SK-N-SH (cell line): ENCODE measurements around the gene HSD11B1. TPM values are rescaled to one million over a fixed set of nuclear protein-coding genes. Genes with fewer than 3 reads are reported as not detected.

Source experiments
- CTCF ChIA-PET: fragments of 300-600, 350-600 bp; formaldehyde crosslinking; extraction: SDS; loops from one replicate; lab custom pipeline; 2021; lab: Yijun Ruan, JAX
- POLR2A ChIA-PET: fragments of 350-600 bp; sonication (Branson Sonifier 250); formaldehyde crosslinking; extraction: SDS; loops from one replicate; lab custom pipeline; 2020; ENCODE audit warnings: antibody characterized with exemption, inconsistent platforms; lab: Yijun Ruan, JAX
- DNase-seq: peaks from one replicate; pipeline ENCODE4 v3.0.0; 2012
- H2AFZ ChIP-seq: fragments of 200-600 bp; sonication (generic); 2 replicates; pipeline ENCODE4 v1.8.1; 2016; ENCODE audit warnings: antibody characterized with exemption, mild to moderate bottlenecking, low read depth
- H3F3A ChIP-seq: fragments of 200-600 bp; sonication (generic); replicated peaks from 2 replicates; pipeline ENCODE3; 2016; ENCODE audit warnings: antibody characterized with exemption, mild to moderate bottlenecking; ENCODE audit not compliant: insufficient read depth
- H3K27ac ChIP-seq, 2 experiments: fragments of 200-500 bp in 1 of 2; fragments of 200-600 bp in 1 of 2; sonication (Bioruptor generic) in 1 of 2; sonication (generic), shearing (Covaris generic) in 1 of 2; 2 replicates each; pipeline versions ENCODE4 v1.5.1 to v1.6.1; 2014 to 2016; ENCODE audit warnings: low read depth in 2 of 2, inconsistent platforms in 1 of 2, low read length in 1 of 2, mild to moderate bottlenecking in 1 of 2, mixed read lengths in 1 of 2
- H3K27me3 ChIP-seq: fragments of 200-600 bp; sonication (generic), shearing (Covaris generic); 2 replicates; pipeline ENCODE4 v1.6.1; 2016; ENCODE audit warnings: mixed run types; ENCODE audit not compliant: insufficient read depth
- H3K36me3 ChIP-seq, 2 experiments: fragments of 200-500 bp in 1 of 2; fragments of 200-600 bp in 1 of 2; sonication (Bioruptor generic) in 1 of 2; sonication (generic) in 1 of 2; replicated peaks in 1 of 2; 2 replicates each; pipeline versions ENCODE3 to v1.5.1; 2014 to 2016; ENCODE audit warnings: low read length in 1 of 2, mild to moderate bottlenecking in 1 of 2; ENCODE audit not compliant: insufficient read depth in 2 of 2, control insufficient read depth in 1 of 2
- H3K4me1 ChIP-seq, 2 experiments: fragments of 200-500 bp in 1 of 2; fragments of 200-600 bp in 1 of 2; sonication (Bioruptor generic) in 1 of 2; sonication (generic), shearing (Covaris generic) in 1 of 2; 2 replicates each; pipeline versions ENCODE4 v1.5.1 to v1.6.1; 2014 to 2016; ENCODE audit warnings: low read depth in 1 of 2, low read length in 1 of 2, mixed run types in 1 of 2; ENCODE audit not compliant: insufficient read depth in 2 of 2, control insufficient read depth in 1 of 2
- H3K4me2 ChIP-seq: fragments of 200-600 bp; sonication (generic), shearing (Covaris generic); 2 replicates; pipeline ENCODE4 v1.6.1; 2017; ENCODE audit warnings: mixed run types
- H3K4me3 ChIP-seq, 2 experiments: fragments of 200-500 bp in 1 of 2; fragments of 200-600 bp in 1 of 2; sonication (Bioruptor generic) in 1 of 2; sonication (generic), shearing (Covaris generic) in 1 of 2; 2 replicates each; pipeline versions ENCODE4 v1.5.1 to v1.8.1; 2014 to 2016; ENCODE audit warnings: low read depth in 2 of 2, inconsistent platforms in 1 of 2, low read length in 1 of 2, mild to moderate bottlenecking in 1 of 2, mixed read lengths in 1 of 2, moderate library complexity in 1 of 2
- H3K79me2 ChIP-seq: fragments of 200-600 bp; sonication (generic); 2 replicates; pipeline ENCODE4 v1.8.1; 2017; ENCODE audit warnings: mild to moderate bottlenecking; ENCODE audit not compliant: insufficient read depth
- H3K9ac ChIP-seq: fragments of 200-600 bp; sonication (generic); 2 replicates; pipeline ENCODE4 v1.6.1; 2017; ENCODE audit warnings: mixed run types
- H3K9me2 ChIP-seq: fragments of 200-600 bp; sonication (generic); 2 replicates; pipeline ENCODE4 v1.6.1; 2017; ENCODE audit warnings: mixed run types
- H3K9me3 ChIP-seq: fragments of 200-600 bp; sonication (generic); 2 replicates; pipeline ENCODE4 v1.6.1; 2017; ENCODE audit warnings: mixed run types, mild to moderate bottlenecking, moderate library complexity
- H4K20me1 ChIP-seq: fragments of 200-600 bp; sonication (generic); 2 replicates; pipeline ENCODE4 v1.6.1; 2017; ENCODE audit warnings: mild to moderate bottlenecking, mixed run types; ENCODE audit not compliant: insufficient read depth
- CHD2 ChIP-seq: fragments of 150-350 bp; IDR thresholded peaks from 2 replicates; pipeline ENCODE4 v1.6.1; 2018; ENCODE audit warnings: low read length; ENCODE audit not compliant: partially characterized antibody
- EP300 ChIP-seq, 2 experiments: IDR thresholded peaks; 2 replicates each; pipeline versions ENCODE4 v1.4.0 to v1.6.1; 2012; ENCODE audit warnings: borderline replicate concordance in 1 of 2, low read depth in 1 of 2, low read length in 1 of 2
- FOSL2 ChIP-seq: IDR thresholded peaks from 2 replicates; pipeline ENCODE4 v1.4.0; 2012; ENCODE audit warnings: low read depth, mild to moderate bottlenecking, moderate library complexity, borderline replicate concordance
- GATA2 ChIP-seq: sonication (generic); formaldehyde crosslinking; IDR thresholded peaks from 2 replicates; pipeline ENCODE4 v1.5.0; 2020; ENCODE audit warnings: mild to moderate bottlenecking, missing genetic modification reagents
- IRF3 ChIP-seq: fragments of 150-350 bp; IDR thresholded peaks from 2 replicates; pipeline ENCODE4 v1.6.1; 2016; ENCODE audit warnings: mild to moderate bottlenecking, low read depth, low read length
- MEF2A ChIP-seq: IDR thresholded peaks from 2 replicates; pipeline ENCODE4 v1.4.0; 2012; ENCODE audit warnings: low read depth, borderline replicate concordance
- MXI1 ChIP-seq: IDR thresholded peaks from 2 replicates; pipeline ENCODE4 v1.6.1; 2012; ENCODE audit warnings: mild to moderate bottlenecking, low read depth, low read length, improper control_type of control experiment
- NRF1 ChIP-seq: IDR thresholded peaks from 2 replicates; pipeline ENCODE4 v1.6.1; 2012; ENCODE audit warnings: low read depth, mild to moderate bottlenecking, low read length
- PBX3 ChIP-seq: IDR thresholded peaks from 2 replicates; pipeline ENCODE4; 2012
- POLR2AphosphoS5 ChIP-seq: IDR thresholded peaks from 2 replicates; pipeline ENCODE4 v1.6.1; 2012; ENCODE audit warnings: low read depth, low read length
- REST ChIP-seq: IDR thresholded peaks from 2 replicates; pipeline ENCODE4 v1.6.1; 2012; ENCODE audit warnings: mild to moderate bottlenecking, low read depth, low read length, moderate library complexity
- RFX5 ChIP-seq: IDR thresholded peaks from 2 replicates; pipeline ENCODE4 v1.6.1; 2012; ENCODE audit warnings: mild to moderate bottlenecking, improper control_type of control experiment, low read length
- TCF12 ChIP-seq: IDR thresholded peaks from 2 replicates; pipeline ENCODE4 v1.4.0; 2012
- USF1 ChIP-seq: IDR thresholded peaks from 2 replicates; pipeline ENCODE4 v1.4.0; 2012; ENCODE audit warnings: low read depth, borderline replicate concordance
- USF2 ChIP-seq: fragments of 150-350 bp; IDR thresholded peaks from 2 replicates; pipeline ENCODE4 v1.6.1; 2017; ENCODE audit warnings: antibody characterized with exemption, low read length, low read depth, borderline replicate concordance
- YY1 ChIP-seq: IDR thresholded peaks from 2 replicates; pipeline ENCODE4 v1.4.0; 2012; ENCODE audit warnings: low read depth, mild to moderate bottlenecking
- WGBS: methylation state at CpG from one replicate; pipeline ENCODE4 v1.1.6; 2017; ENCODE audit warnings: low lambda C conversion rate; 5-methylcytosine and 5-hydroxymethylcytosine counted together
- polyA plus RNA-seq, 3 experiments: library from polyadenylated mRNA; depleted of rRNA; stranded (reverse); fragments of >200 nt; gene quantifications; 2 replicates each; pipeline ENCODE4 v1.2.3, GENCODE V29; 2012

The HSD11B1 gene
- polyA plus RNA-seq, 1 of the 3 experiments (the other 2 are of a cell fraction): 0.23 TPM

GRCh38 chr1:209751627-209752231, 47.1 kb downstream of the HSD11B1 start:
- ChIA-PET POLR2A (no interaction called here), CTCF (no interaction called here)
- Histone ChIP-seq H3K27me3 (no peaks in the 10 kb centered on the region), H3K9me3 (no peaks in the 10 kb centered on the region), H3K9ac (no peak overlapping the region), H3K36me3 (no peaks in the 10 kb centered on the region), H3K9me2 (no peaks in the 10 kb centered on the region), H3K4me1 (peaks cover 8 to 9% of the 10 kb centered on the region in 2 experiments; a peak in 2 of 4 replicates), H3K4me2 (no peak overlapping the region), H4K20me1 (no peaks in the 10 kb centered on the region), H3F3A (peaks cover 5% of the 10 kb centered on the region), H3K4me3 (no peak overlapping the region), H2AFZ (no peak overlapping the region; the same call in 1 of the 2 replicates), H3K27ac (no peak overlapping the region), H3K79me2 (no peaks in the 10 kb centered on the region)
- no peak for DNase-seq
- WGBS: 80% methylated on average over 5 of the region's 5 CpGs
- TF ChIP-seq IRF3 (no peak), MXI1 (no peak), PBX3 (no peak), POLR2AphosphoS5 (no peak), NRF1 (no peak), RFX5 (no peak), TCF12 (no peak), REST (no peak), YY1 (no peak), USF2 (no peak), GATA2 (CRISPR knock-in tag) (no peak), FOSL2 (no peak), CHD2 (no peak), MEF2A (no peak), USF1 (no peak), EP300 (IDR thresholded peaks at IDR 0.05; ENCODE audit: borderline replicate concordance in 1 of 2, low read depth in 1 of 2, low read length in 1 of 2) (no peak)
